Measurements from ENCODE around the gene FKRP.

Gene FKRP

GRCh38 chr19:46732172-46732938, 13.5 kb upstream of the FKRP start:
- DNase-seq (ENCODE audit: low read depth) = no peak

GRCh38 chr19:46732966-46733689, 12.7 kb upstream of the FKRP start:
- DNase-seq (ENCODE audit: low read depth) = no peak

GRCh38 chr19:46733690-46734292, 12.1 kb upstream of the FKRP start:
- DNase-seq (ENCODE audit: low read depth) = no peak

GRCh38 chr19:46736531-46737297, 9.1 kb upstream of the FKRP start:
- no peak for DNase-seq (ENCODE audit: low read depth)

GRCh38 chr19:46737298-46737654, 8.6 kb upstream of the FKRP start:
- no peak for DNase-seq (ENCODE audit: low read depth)

- no peak for DNase-seq (ENCODE audit: low read depth)
These were observed 8.1 kb upstream of the FKRP start for GRCh38 chr19:46737761-46738171.

- DNase-seq (ENCODE audit: low read depth) = no peak
These were observed 6.5 kb upstream of the FKRP start for GRCh38 chr19:46739290-46739771.

GRCh38 chr19:46741447-46741846, 4.4 kb upstream of the FKRP start:
- DNase-seq (ENCODE audit: low read depth) = no peak

- DNase-seq (ENCODE audit: low read depth) = no peak
These were observed 2.9 kb upstream of the FKRP start for GRCh38 chr19:46742926-46743480.

GRCh38 chr19:46744005-46744691, 1.7 kb upstream of the FKRP start:
- no peak for DNase-seq (ENCODE audit: low read depth)

- DNase-seq (ENCODE audit: low read depth) = no peak
These were observed 827 bp upstream of the FKRP start for GRCh38 chr19:46745030-46745429.

GRCh38 chr19:46746281-46747057, 612 bp downstream of the FKRP start, which contains the start of gene STRN4:
Gene STRN4 (minus strand): TSS chr19:46746450. CDS start chr19:46746430, 20 bp downstream.
- DNase-seq (ENCODE audit: low read depth) = no peak

- no peak for DNase-seq (ENCODE audit: low read depth)
These were observed 2.7 kb downstream of the FKRP start for GRCh38 chr19:46748325-46749109.

- DNase-seq (ENCODE audit: low read depth) = no peak
These were observed 7.7 kb downstream of the FKRP start for GRCh38 chr19:46753420-46754155.

GRCh38 chr19:46755077-46755852, 9.4 kb downstream of the FKRP start:
- no peak for DNase-seq (ENCODE audit: low read depth)

GRCh38 chr19:46755853-46756543, 10.1 kb downstream of the FKRP start:
- DNase-seq (ENCODE audit: low read depth) = no peak

- DNase-seq (ENCODE audit: low read depth) = no peak
These were observed 10.7 kb downstream of the FKRP start for GRCh38 chr19:46756544-46756888.

- no peak for DNase-seq (ENCODE audit: low read depth)
These were observed 13.3 kb downstream of the FKRP start for GRCh38 chr19:46759206-46759605.
